ENCODE results near the gene ITGA7.

ITGA7 gene

GRCh38 chr12:55727643-55728185 lies 20.0 kb upstream of the ITGA7 start:
- peak overlapping the region; percentile 70 for H3K4me3 ChIP-seq (replicated peaks; ENCODE audit: low read depth, low read length)
- TF ChIP-seq CTCF (IDR thresholded peaks at IDR 0.05; ENCODE audit: low read depth, low read length, missing control alignments): no peak
- no peak for DNase-seq (ENCODE audit: extremely low read depth, low read depth)

GRCh38 chr12:55726971-55727370 lies 19.3 kb upstream of the ITGA7 start:
- H3K4me3 ChIP-seq (replicated peaks; ENCODE audit: low read depth, low read length): peak overlapping the region; percentile 70
- no peak for DNase-seq (ENCODE audit: extremely low read depth, low read depth)
- TF ChIP-seq CTCF (IDR thresholded peaks at IDR 0.05; ENCODE audit: low read depth, low read length, missing control alignments): no peak

- no peak overlapping the region for H3K4me3 ChIP-seq (replicated peaks; ENCODE audit: low read depth, low read length)
- DNase-seq (ENCODE audit: extremely low read depth, low read depth): no peak
- no peak for TF ChIP-seq CTCF (IDR thresholded peaks at IDR 0.05; ENCODE audit: low read depth, low read length, missing control alignments)
Observed at GRCh38 chr12:55725556-55725955, 17.9 kb upstream of the ITGA7 start.

- no peak overlapping the region for H3K4me3 ChIP-seq (replicated peaks; ENCODE audit: low read depth, low read length)
- DNase-seq (ENCODE audit: extremely low read depth, low read depth): no peak
- no peak for TF ChIP-seq CTCF (IDR thresholded peaks at IDR 0.05; ENCODE audit: low read depth, low read length, missing control alignments)
Observed at GRCh38 chr12:55724940-55725309, 17.2 kb upstream of the ITGA7 start.

- DNase-seq (ENCODE audit: extremely low read depth, low read depth): no peak
Observed at GRCh38 chr12:55724226-55724939, 16.7 kb upstream of the ITGA7 start.

GRCh38 chr12:55723516-55724225 lies 16.0 kb upstream of the ITGA7 start:
- DNase-seq (ENCODE audit: extremely low read depth, low read depth): no peak
- TF ChIP-seq CTCF (IDR thresholded peaks at IDR 0.05; ENCODE audit: low read depth, low read length, missing control alignments): no peak
- no peak overlapping the region for H3K4me3 ChIP-seq (replicated peaks; ENCODE audit: low read depth, low read length)

More at GRCh38 chr12:55724226-55724939, 16.7 kb upstream of the ITGA7 start:
- peak; percentile 69 for TF ChIP-seq CTCF (IDR thresholded peaks at IDR 0.05; ENCODE audit: low read depth, low read length, missing control alignments)
- no peak overlapping the region for H3K4me3 ChIP-seq (replicated peaks; ENCODE audit: low read depth, low read length)
